ENCODE measurements around the gene SMARCD2.

Gene SMARCD2

GRCh38 chr17:63842173-63842539 is 329 bp downstream of the SMARCD2 start:
- H3K27ac ChIP-seq, result peak overlapping the region; percentile 93
- H3K36me3 ChIP-seq, result peaks cover 21% of the 10 kb centered on the region
- no peaks in the 10 kb centered on the region for H3K9me3 ChIP-seq (ENCODE audit: severe bottlenecking)
- no peak for TF ChIP-seq CTCF (IDR thresholded peaks at IDR 0.05; ENCODE audit: low read depth, low read length)
- no peaks in the 10 kb centered on the region for H3K27me3 ChIP-seq (ENCODE audit: insufficient read depth, low read depth, severe bottlenecking)
- peak; percentile 44 for DNase-seq
- peak overlapping the region; percentile 85 for H3K4me3 ChIP-seq (ENCODE audit: low read depth, low read length)

GRCh38 chr17:63841350-63842172 is 924 bp downstream of the SMARCD2 start:
- peak overlapping the region; percentile 93 for H3K27ac ChIP-seq
- peak overlapping the region; percentile 85 for H3K4me3 ChIP-seq (ENCODE audit: low read depth, low read length)
- H3K27me3 ChIP-seq (ENCODE audit: insufficient read depth, low read depth, severe bottlenecking), result no peaks in the 10 kb centered on the region
- H3K9me3 ChIP-seq (ENCODE audit: severe bottlenecking), result no peaks in the 10 kb centered on the region
- peaks cover 27% of the 10 kb centered on the region for H3K36me3 ChIP-seq
- DNase-seq, result peak; percentile 56
- TF ChIP-seq CTCF (IDR thresholded peaks at IDR 0.05; ENCODE audit: low read depth, low read length), result no peak

GRCh38 chr17:63840591-63841349 is 1.7 kb downstream of the SMARCD2 start:
- Histone ChIP-seq H3K27me3 (ENCODE audit: insufficient read depth, low read depth, severe bottlenecking) (no peaks in the 10 kb centered on the region), H3K4me3 (ENCODE audit: low read depth, low read length) (peak overlapping the region; percentile 85), H3K9me3 (ENCODE audit: severe bottlenecking) (no peaks in the 10 kb centered on the region), H3K27ac (peak overlapping the region; percentile 93), H3K36me3 (peaks cover 33% of the 10 kb centered on the region)
- no peak for DNase-seq
- TF ChIP-seq CTCF (IDR thresholded peaks at IDR 0.05; ENCODE audit: low read depth, low read length), result no peak

- H3K27ac ChIP-seq, result peak overlapping the region; percentile 93
- peaks cover 54% of the 10 kb centered on the region for H3K36me3 ChIP-seq
- no peaks in the 10 kb centered on the region for H3K27me3 ChIP-seq (ENCODE audit: insufficient read depth, low read depth, severe bottlenecking)
- H3K9me3 ChIP-seq (ENCODE audit: severe bottlenecking), result no peaks in the 10 kb centered on the region
- TF ChIP-seq CTCF (IDR thresholded peaks at IDR 0.05; ENCODE audit: low read depth, low read length), result no peak
- peak; percentile 53 for DNase-seq
- H3K4me3 ChIP-seq (ENCODE audit: low read depth, low read length), result peak overlapping the region; percentile 1
Measured at GRCh38 chr17:63838631-63839171, 3.8 kb downstream of the SMARCD2 start.

GRCh38 chr17:63837962-63838600 is 4.4 kb downstream of the SMARCD2 start:
- Histone ChIP-seq H3K27ac (peak overlapping the region; percentile 93), H3K36me3 (peaks cover 60% of the 10 kb centered on the region), H3K4me3 (ENCODE audit: low read depth, low read length) (no peak overlapping the region), H3K9me3 (ENCODE audit: severe bottlenecking) (no peaks in the 10 kb centered on the region), H3K27me3 (ENCODE audit: insufficient read depth, low read depth, severe bottlenecking) (no peaks in the 10 kb centered on the region)
- no peak for TF ChIP-seq CTCF (IDR thresholded peaks at IDR 0.05; ENCODE audit: low read depth, low read length)
- no peak for DNase-seq
